GM20431 (cell line): ENCODE results near the gene MORN5.

Experiments used
- in situ Hi-C: fragments of 300-500 bp; cut with MseI, MboI; formaldehyde crosslinking; loops from one replicate; pipeline ENCODE4 v1.15.0; 2020; ENCODE audit warnings: low sequenced_read_pairs; ENCODE audit not compliant: unreplicated experiment

Gene MORN5

DNA sequence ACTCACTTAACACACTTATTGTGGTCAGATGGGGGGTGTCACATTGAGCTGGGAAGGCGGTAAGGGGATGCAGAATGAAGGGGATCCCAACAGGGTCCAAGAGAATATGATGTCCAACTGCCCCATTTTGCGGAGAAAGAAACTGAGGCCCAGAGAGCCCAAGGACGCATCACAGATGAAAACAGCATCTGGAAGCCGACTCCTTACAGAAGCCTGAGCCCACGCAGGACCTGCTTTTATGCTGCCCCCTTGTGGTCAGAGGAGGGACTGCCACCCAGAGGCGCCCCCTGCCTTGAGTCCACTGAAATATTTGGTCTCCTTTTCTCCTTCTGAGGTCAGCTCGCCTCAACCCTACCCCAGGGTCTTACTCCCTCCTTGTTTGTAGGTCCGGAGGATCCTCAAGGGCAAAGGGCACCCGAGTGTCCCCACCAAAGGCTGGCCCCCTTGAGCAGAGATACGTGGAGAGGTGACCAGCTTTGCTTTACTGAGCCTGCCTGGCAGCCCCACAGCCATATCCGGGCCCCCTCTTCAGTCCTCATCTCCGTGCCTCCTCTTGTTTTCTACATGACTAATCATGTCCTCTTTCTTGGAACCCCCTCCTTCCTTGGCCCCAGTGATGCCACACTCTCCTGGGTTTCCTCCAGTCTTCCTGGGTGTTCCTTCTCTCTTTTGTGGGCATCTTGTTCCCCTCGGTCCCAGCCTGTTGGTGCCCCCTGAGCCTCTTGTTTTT is 36.6 kb upstream of the MORN5 start:
- in situ Hi-C loops: loop anchor here (10.0 kb wide), 1 partner anchor 232 kb away; no protein-coding TSS in a partner anchor

DNA sequence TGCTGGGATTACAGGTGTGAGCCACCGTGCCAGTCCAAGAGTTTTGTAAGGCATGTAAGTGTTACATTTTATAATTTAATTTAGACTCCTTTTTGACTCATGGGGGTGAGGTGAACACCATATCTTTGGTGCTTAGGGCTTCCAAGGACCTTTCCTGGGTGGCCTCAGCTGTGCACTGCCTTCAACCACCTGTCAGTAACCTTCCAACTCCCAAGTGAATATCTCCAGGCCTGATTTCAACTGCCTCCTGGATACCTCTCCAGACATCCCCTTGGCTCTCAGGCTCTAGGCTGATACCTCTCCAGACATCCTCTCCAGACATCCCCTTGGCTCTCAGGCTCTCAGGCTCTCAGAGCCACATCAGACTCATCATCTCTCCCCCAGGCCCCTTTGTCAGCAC is 35.7 kb upstream of the MORN5 start:
- in situ Hi-C loops: loop anchor here (10.0 kb wide), 1 partner anchor 231 kb away; no protein-coding TSS in a partner anchor

DNA sequence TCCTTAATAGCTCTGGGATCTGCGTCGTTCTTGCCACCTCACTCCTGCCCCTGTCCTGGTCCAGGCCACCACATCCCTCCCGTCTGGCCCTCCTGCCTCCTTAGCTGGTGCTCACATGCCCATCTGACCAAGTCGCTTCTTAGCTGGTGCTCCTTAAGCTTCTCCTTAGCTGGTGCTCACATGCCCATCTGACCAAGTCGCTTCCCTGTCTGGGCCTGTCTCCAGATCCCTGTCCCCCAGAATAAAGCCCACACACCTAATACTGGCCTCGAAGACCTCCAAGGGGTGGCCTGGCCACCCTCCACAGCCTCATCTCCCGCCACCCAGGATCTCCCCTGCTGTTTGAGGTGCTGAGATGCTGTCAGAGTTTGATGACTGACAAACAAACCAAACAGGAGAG is 35.2 kb upstream of the MORN5 start:
- in situ Hi-C loops: loop anchor here (10.0 kb wide), 1 partner anchor 230 kb away; no protein-coding TSS in a partner anchor

DNA sequence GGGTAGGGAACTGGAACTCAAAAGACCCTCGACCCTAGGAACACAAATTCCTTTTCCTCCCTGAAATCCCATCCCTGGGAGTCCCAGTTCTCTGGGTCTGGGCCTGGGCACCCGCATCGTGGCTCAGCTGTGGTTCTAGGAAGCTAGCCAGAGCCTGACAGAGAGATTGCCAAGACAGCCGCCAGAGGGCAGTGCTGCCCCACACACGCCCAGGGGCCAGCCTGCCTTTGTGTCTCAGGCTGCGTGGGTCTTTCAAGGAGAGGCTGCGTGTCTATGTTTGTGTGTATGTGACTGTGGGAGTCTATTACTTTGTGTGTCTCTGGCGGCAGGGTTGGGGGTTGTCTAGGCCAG is 34.6 kb upstream of the MORN5 start:
- in situ Hi-C loops: loop anchor here (10.0 to 25.0 kb wide), 2 partner anchors 230 to 687 kb away; partner anchors contain the start of gene OR1K1

DNA sequence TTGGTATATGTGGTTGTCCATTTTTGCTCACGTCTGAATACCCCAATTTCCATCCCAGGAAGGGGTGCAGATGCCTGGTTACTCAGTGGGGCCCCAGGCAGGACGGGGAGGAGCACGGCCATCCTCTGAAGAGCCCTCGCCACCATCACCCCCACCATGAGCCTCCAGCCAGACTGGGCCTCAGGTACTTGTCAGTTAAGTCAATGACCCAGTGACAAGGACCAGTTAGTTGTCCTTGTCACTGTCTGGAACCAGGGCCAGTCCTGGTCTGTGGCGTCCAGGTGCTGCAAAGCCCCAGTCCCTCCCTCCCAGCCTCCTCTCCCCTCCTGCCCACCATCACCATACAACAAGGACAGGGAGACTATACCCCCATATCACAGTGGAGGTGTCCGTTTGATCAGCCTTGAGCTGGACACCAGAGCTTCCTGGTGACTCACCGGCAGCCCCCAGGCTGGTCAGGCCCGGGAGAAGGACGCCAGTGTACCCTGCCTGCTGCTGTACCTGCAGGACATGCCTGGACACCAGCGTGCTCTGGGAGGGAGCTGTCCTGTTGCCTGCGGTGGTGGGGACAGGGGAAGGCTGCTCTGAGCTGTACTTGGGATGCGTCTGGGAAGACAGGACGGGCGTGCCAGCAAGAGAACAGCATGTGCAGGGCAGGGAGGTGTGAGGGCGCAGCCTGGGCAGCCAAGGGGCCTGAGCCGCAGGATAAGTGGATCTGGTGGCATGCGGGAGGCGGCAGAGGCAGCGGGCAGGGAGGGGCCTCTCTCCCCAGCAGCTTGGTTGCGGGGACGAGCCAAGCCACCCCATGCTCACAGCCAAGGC is 34.0 kb upstream of the MORN5 start:
- in situ Hi-C loops: loop anchor here (10.0 to 25.0 kb wide), 2 partner anchors 229 to 687 kb away; partner anchors contain the start of gene OR1K1

DNA sequence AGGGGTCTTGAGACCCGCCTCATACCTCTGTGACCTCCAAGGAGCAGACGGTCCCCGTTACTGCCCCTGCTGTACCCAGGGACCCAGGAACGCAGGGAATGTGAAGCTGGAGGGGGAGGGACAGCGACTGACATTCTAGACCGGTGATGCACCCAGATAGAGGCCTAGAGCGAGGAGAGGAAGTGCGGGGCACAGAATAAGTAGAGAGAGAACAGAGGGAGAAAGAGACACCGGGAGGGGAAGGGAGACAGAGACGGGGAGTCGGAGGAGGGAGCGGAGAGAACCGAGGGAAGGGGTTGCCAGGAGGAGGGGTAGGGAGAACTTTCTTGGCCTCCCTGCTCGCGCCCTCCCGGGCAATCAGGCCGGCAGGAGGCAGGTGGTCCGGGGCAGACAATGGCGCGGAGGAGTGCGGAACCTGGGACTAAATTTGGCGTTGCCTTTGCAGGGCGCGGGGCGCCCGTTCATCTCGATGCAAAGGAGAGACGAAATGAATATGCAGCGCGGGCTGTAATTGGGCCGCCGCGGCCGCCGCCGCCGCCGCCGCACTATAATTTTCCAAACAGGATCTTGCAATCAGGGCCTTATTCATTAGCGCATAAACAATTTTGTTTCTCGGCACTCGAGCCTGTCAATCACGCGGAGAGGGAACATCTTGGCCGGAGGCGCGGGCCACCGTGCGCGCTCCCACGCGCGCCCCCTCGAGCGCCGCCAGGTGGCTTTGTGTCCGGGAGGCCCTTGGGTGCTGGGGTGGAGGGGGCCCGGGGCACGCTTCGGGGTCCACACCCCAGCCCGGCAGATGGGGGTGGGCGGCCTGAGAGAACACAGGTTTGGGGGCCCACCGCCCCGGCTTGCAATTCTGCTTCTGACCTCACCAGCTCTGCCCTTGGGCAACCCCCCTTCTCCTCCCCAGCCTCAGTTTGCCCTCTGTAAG is 33.1 kb upstream of the MORN5 start:
- in situ Hi-C loops: loop anchor here (10.0 to 25.0 kb wide), 2 partner anchors 228 to 686 kb away; partner anchors contain the start of gene OR1K1

DNA sequence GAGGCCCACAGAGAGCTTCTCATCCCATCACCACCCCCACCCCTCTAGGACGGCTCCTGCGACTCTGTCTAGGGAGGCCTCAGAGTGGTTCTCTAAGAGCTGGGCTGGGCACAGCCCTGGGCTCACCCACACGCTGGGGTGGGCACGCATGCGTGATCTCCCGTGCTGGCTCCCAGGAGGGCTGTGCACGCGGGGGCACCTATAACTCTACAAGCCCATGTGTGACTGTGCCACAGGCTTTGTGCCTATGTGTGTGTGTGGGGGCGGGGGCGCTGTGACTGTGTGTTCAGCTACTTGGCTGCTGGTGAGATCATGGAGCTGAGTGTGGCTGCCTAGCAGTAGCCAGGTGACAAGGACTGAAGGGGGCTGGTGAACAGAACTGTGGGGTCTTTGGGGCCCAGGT is 32.3 kb upstream of the MORN5 start:
- in situ Hi-C loops: loop anchor here (10.0 to 25.0 kb wide), 2 partner anchors 227 to 685 kb away; partner anchors contain the start of gene OR1K1

DNA sequence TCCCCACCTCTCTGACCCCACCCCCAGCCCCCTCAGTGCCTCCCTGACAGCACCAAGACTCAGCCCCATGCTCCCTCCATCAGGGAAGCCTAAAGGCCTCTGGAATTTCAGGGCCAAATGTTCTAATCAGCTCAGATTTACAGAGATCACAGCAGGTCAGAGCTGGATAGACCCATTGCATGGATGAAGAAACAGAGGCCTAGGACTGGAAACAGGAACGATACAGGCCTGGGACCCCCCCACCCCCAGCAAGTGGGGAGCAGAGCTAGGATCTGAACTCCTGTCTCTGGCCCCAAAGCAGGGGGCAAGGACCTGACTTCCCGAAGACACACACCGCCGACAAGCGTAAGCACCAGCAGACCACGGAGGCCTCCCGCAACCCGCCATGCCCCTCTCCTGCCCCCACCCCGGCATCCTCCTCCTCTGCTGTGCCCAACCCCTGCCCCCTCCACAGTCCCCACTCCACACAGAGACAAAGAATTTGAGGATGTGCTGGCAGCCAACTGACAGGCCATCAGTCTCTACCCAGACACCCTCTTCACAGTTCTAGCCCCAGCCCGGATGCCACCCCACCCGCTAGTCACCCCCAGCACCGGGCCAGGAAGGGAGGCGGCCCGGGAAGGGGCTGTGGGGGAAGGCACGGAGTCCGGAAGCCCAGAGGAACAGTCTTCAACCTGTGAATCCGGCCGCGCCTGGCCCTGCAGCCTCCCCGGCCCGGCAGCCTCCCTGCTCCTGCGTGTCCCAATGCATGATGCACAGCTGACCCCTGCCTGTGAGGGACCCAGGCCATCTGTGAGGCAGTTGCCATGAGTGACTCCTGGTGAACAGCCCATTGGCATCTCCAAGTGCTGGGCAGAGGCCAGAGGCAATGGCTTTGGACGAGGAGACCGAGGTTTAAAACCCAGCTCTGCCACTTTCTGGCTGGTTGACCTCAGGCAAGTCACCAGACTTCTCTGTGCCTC is 31.4 kb upstream of the MORN5 start:
- in situ Hi-C loops: loop anchor here (10.0 to 25.0 kb wide), 2 partner anchors 227 to 684 kb away; partner anchors contain the start of gene OR1K1

DNA sequence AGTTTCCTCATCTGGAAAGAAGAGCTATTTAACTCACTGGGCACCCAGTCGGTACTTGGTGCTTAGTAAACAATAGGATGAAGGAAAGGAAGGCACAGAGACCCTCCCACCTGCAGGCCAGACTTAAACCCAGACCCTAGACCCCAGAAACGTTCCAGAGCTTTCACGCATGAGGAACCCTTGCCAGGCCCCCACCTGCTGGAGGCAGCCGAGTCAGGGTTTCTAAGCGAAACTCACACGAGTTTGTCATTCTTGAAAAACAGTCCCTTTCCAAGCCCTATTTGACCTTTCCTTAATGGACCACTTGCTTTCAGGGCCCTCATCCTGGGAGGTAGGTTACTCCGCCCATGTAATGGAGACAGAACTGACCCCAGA is 30.8 kb upstream of the MORN5 start:
- in situ Hi-C loops: loop anchor here (10.0 to 25.0 kb wide), 2 partner anchors 226 to 683 kb away; partner anchors contain the start of gene OR1K1

DNA sequence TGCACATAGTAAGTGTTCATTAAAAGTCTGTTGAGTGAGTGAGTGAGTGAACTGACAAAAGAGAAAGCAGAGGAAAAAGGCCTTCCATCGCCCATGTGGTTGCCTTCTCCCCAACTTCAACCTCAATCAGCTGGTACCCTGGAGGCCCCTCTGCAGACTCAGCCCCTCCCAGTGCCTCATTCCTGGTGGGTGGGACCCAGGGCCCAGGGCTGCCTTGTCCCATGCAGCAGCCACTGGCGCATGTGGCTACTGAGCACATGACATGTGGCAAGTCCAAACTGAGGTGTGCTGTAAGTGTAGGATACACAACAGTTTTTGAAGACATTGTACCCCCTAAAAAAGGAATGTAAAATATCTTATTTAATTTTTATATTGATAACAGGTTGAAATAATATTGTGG is 29.7 kb upstream of the MORN5 start:
- in situ Hi-C loops: loop anchor here (10.0 to 25.0 kb wide), 2 partner anchors 225 to 682 kb away; partner anchors contain the start of gene OR1K1

DNA sequence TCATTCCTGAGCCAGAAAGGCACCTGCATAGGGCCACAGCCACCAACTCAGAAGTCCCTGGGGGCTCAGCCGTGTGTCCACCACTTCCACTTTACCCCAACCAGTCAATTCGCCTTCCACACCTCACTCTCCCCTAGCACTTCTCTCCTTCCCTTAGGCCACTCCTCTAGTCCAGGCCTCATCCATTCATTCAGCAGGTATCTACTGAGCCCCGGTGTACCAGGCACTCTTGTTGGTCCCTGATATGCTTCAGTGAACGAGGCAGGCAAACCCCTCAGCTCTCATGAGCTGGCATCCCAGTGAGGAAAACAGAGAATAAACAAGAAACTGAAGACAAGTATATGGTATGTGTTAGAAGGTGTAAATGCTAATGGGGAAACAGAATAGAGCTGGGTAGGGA is 28.9 kb upstream of the MORN5 start:
- in situ Hi-C loops: loop anchor here (25.0 kb wide), 1 partner anchor 681 kb away; the partner anchor contains the start of gene OR1K1

DNA sequence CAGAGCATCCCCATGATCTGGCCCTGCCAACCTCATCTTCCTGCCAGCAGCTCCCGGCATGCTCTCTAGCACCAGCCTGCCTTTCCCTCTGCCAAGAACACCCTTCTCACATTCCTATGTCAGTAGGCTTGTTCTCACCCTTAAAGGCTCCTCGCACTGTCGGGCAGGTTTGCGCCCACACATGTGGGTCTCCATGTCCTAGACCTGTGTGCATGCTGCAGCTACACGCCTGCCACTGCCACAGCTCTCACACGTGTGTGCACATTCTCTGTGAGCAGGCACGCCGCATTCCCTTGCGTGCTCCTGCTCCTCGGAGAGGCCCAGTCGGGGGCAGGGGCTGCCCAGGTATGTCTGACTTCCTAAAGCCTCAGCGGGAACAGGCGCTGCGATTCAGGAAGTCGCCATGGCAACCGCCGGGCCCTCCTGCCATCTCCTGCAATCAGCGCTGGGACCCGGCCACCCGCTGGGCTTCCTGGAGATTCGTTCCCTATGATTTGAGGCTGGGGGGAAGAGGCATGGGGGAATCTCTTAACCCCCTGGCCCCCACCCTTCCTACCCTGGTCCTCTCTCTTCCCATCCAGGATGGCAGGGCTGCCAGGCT is 28.2 kb upstream of the MORN5 start:
- in situ Hi-C loops: loop anchor here (25.0 kb wide), 1 partner anchor 681 kb away; the partner anchor contains the start of gene OR1K1

DNA sequence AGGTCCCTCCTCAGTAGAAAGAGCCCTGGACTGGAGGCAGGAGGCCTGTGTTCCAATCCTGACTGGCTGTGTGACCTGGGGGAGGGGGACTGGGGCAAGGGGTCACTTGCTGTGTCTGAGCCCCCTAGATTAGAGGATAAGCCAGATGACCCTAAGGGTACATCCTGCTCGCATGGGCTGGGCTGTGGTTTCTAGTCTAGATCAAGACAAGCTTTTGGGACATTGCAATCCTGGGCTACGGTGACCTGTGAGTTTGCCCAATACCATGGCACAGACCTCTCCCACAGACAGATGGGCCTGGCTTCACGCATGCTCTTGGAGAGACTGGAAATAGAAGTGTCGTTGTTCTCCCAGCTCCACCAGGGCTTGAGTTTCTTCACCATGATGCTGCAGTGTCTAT is 27.2 kb upstream of the MORN5 start:
- in situ Hi-C loops: loop anchor here (25.0 kb wide), 1 partner anchor 680 kb away; the partner anchor contains the start of gene OR1K1

DNA sequence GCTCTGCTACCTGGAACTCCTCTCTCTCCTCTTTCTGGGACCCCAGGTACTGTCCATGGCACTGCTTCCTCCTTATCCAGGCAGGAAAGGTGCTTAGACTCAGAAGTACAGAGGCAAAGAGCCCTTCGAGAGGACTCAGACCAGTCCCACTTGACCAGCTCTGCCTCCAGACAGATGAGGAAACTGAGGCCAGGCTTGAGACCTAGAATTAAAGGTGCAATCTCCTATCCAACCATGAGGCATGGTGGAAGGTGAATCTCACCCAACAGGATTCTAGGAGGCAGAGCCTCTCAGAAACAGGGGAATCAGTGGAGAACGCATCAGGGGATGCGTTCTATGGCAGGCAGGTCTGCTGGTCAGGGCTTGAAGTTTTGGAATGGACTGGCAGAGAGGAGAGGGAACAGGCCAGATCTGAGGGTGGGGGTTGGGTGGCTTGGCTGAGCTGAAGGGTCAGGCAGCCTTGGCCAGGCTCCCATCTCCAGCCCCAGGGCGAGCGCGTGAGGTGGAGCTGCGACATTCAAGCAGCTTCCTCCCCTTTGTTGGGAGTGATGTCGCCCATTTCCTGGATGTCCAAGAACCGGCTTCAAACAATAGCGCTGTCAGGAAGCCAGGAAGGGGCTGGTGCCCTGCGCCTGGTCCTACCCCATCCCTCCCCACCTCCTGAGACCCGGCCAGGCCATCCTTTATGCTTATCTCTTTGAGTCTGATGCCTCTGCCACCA is 26.3 kb upstream of the MORN5 start:
- in situ Hi-C loops: loop anchor here (25.0 kb wide), 1 partner anchor 679 kb away; the partner anchor contains the start of gene OR1K1

DNA sequence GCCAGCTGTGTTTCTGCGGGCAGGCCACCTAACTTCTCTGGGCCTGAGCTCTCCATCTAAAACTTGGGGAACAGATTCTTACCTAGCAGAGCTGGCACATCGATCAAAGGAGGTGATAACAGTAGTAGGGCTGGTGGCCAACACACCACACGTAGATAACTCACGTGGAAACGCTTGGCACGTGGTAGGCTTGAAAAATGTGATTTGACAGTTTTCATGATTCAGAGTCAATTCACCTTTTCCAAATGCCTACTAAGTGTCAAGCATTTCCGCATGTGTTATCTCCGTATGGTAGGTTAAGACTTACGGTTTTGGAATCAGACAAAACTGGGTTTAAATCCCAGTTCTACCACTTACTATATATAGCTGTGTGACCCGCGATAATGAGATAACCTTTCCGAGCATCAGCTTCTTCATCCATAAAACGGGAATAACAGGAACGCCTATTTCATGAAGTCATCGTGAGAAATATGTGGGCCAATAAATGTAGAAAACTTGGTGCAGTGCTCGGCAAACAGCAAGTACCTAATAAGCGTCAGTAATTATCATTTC is 25.6 kb upstream of the MORN5 start:
- in situ Hi-C loops: loop anchor here (25.0 kb wide), 1 partner anchor 678 kb away; the partner anchor contains the start of gene OR1K1

DNA sequence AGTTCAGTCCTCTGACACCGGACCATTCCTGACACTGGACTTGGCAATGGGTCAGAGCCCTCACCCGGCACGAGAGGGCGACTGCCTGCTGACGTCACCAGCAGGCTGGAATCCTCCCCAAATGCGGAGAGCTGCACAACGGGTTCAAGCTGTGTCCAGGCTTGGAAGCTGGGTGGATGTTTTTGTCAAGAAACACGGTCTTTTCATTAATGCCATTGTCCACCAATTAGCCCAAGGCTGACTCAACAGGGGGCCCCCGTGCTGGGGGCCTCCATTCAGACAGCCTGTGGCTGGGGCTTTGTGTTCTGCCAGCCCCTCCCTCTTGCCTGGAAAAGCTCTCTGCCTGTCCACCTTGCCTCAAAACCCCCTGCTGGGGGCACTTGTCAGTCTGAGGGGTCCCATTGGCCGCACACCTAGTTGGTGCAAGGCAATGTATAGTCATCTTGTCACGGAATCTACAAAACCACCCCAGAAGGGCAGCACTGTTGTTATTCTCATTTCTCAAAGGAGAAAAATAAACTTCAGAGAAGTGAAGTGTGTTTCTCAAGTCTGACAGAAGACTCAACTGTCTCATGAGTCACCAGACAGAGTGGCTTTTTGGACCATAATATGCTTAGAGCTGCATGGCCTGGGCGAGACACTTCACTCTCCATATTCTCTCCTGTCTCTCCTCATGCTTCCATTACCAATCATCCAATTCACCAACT is 24.7 kb upstream of the MORN5 start:
- in situ Hi-C loops: loop anchor here (25.0 kb wide), 1 partner anchor 677 kb away; the partner anchor contains the start of gene OR1K1
